ENCODE results near the gene KLHL14.

GRCh38 chr18:32804134-32804888, 31.5 kb upstream of the KLHL14 start:
- no peak for TF ChIP-seq CTCF (IDR thresholded peaks at IDR 0.05)
- TF ChIP-seq POLR2A (IDR thresholded peaks at IDR 0.05), result no peak

Measured in Peyer's patch (tissue), 4 donors.